Naive thymus-derived CD4-positive, alpha-beta T cell (primary cell): Measurements from ENCODE around the gene AFG3L2. TPM values are rescaled to one million over a fixed set of nuclear protein-coding genes. Genes with fewer than 3 reads are reported as not detected.

Experiments
- ATAC-seq: fragments of 150-1000 bp; cut with Tn5 transposase; 2 replicates; pipeline ENCODE4 v1.10.0; 2021; ENCODE audit warnings: mild to moderate bottlenecking, moderate library complexity
- CTCF ChIA-PET: fragments of 350-600 bp; sonication (Branson Sonifier 250); formaldehyde crosslinking; loops from one replicate; lab custom pipeline; 2021; ENCODE audit warnings: antibody characterized with exemption; lab: Charles Lee
- POLR2A ChIA-PET: fragments of 350-600 bp; sonication (Branson Sonifier 250); formaldehyde crosslinking; loops from one replicate; lab custom pipeline; 2021; ENCODE audit warnings: antibody characterized with exemption, inconsistent platforms; lab: Charles Lee
- DNase-seq, 9 donors: peaks; one replicate each; pipeline versions ENCODE4 v3.0.0 to v3.0.0-alpha.2; 2020 to 2022; ENCODE audit warnings: mixed read lengths in 1 of 9
- H3K27ac ChIP-seq: one replicate; pipeline ENCODE4 v1.7.0; 2013; ENCODE audit warnings: mild to moderate bottlenecking, low read depth, low read length, moderate library complexity
- H3K27me3 ChIP-seq, 2 donors: one replicate each; pipeline ENCODE4 v1.7.0; 2013; ENCODE audit warnings: low read length in 2 of 2, mild to moderate bottlenecking in 2 of 2, moderate library complexity in 2 of 2; ENCODE audit not compliant: control insufficient read depth in 2 of 2, insufficient read depth in 2 of 2
- H3K36me3 ChIP-seq, 3 experiments: 1 replicate in 2 of 3; 2 replicates in 1 of 3; pipeline ENCODE4 v1.7.0; 2013; ENCODE audit warnings: low read length in 3 of 3, mild to moderate bottlenecking in 3 of 3, moderate library complexity in 1 of 3; ENCODE audit not compliant: insufficient read depth in 3 of 3, control insufficient read depth in 2 of 3
- H3K4me1 ChIP-seq, 2 donors: one replicate each; pipeline ENCODE4 v1.7.0; 2013; ENCODE audit warnings: low read length in 2 of 2, mild to moderate bottlenecking in 2 of 2, moderate library complexity in 1 of 2; ENCODE audit not compliant: control insufficient read depth in 2 of 2, insufficient read depth in 2 of 2
- H3K4me3 ChIP-seq: 2 replicates; pipeline ENCODE4 v1.7.0; 2013; ENCODE audit warnings: mild to moderate bottlenecking, low read length
- H3K9me3 ChIP-seq, 3 experiments: 1 replicate in 2 of 3; 2 replicates in 1 of 3; pipeline ENCODE4 v1.7.0; 2013; ENCODE audit warnings: low read length in 3 of 3; ENCODE audit not compliant: control insufficient read depth in 2 of 3
- H3K27ac Mint-ChIP-seq, 9 donors: one replicate each; pipeline ENCODE4 v1.8.0; 2020 to 2022; ENCODE audit warnings: mixed read lengths in 9 of 9, mild to moderate bottlenecking in 8 of 9, moderate library complexity in 5 of 9, inconsistent platforms in 2 of 9
- H3K27me3 Mint-ChIP-seq, 5 donors: one replicate each; pipeline ENCODE4 v1.8.0; 2021 to 2022; ENCODE audit warnings: mixed read lengths in 5 of 5, mild to moderate bottlenecking in 1 of 5
- H3K36me3 Mint-ChIP-seq, 5 donors: one replicate each; pipeline ENCODE4 v1.8.0; 2020 to 2022; ENCODE audit warnings: mixed read lengths in 5 of 5, mild to moderate bottlenecking in 3 of 5, inconsistent platforms in 1 of 5
- H3K4me1 Mint-ChIP-seq, 7 donors: one replicate each; pipeline ENCODE4 v1.8.0; 2020 to 2022; ENCODE audit warnings: mixed read lengths in 7 of 7, mild to moderate bottlenecking in 3 of 7, inconsistent platforms in 1 of 7
- H3K4me3 Mint-ChIP-seq, 10 donors: one replicate each; pipeline ENCODE4 v1.8.0; 2020 to 2022; ENCODE audit warnings: mild to moderate bottlenecking in 10 of 10, mixed read lengths in 10 of 10, moderate library complexity in 6 of 10, inconsistent platforms in 2 of 10
- H3K9me3 Mint-ChIP-seq, 11 donors: one replicate each; pipeline ENCODE4 v1.8.0; 2020 to 2022; ENCODE audit warnings: mixed read lengths in 11 of 11, mild to moderate bottlenecking in 4 of 11, inconsistent platforms in 1 of 11, moderate library complexity in 1 of 11
- intact Hi-C, 2 donors: fragments of 100-400 bp; cut with micrococcal nuclease; formaldehyde crosslinking; loops; one replicate each; pipeline ENCODE4 v1.15.1; 2023
- polyA plus RNA-seq, 2 donors: library from polyadenylated mRNA; unstranded; fragments of 300-500 nt; fragmentation: Illumina TruSeq; gene quantifications; one replicate each; pipeline ENCODE4 v1.2.3, GENCODE V29; 2021
- total RNA-seq, 6 experiments: library from RNA in 5 of 6; stranded (reverse) in 5 of 6; gene quantifications; 1 replicate in 5 of 6; 2 replicates in 1 of 6; pipeline ENCODE4 v1.2.3 and lab custom pipeline; 2021 to 2026

The AFG3L2 gene
- total and polyA plus RNA-seq, 7 experiments from 2014 or later: 26.3 to 42.3 (median 32.0) TPM

- no peak within 1 kb of the TSS for H3K27ac ChIP-seq
- Mint-ChIP-seq H3K27me3 (peaks cover 35 to 59% (median 53%) of the 10 kb centered on the region in 5 donors), H3K36me3 (peaks cover 0 to 19% (median 0%) of the 10 kb centered on the region in 5 donors), H3K9me3 (peaks cover 0 to 27% (median 7%) of the 10 kb centered on the region in 11 donors), H3K4me1 (peaks cover 4 to 17% (median 12%) of the 10 kb centered on the region in 7 donors), H3K27ac (peak within 1 kb of the TSS in 1 of 9 donors; percentile 74), H3K4me3 (peak within 1 kb of the TSS; percentile 49 to 87 (median 68))
- DNase-seq (peak in 1 of 9 donors; percentile 78), ATAC-seq (peak; percentile 62)
- peaks cover 0 to 4% of the 10 kb centered on the region in 2 donors for H3K27me3 ChIP-seq
- intact Hi-C loops: loop anchor here in 1 of 2 donors (2.0 kb wide), 1 partner anchor 69 kb away; the partner anchor contains the start of gene AFG3L2
- H3K9me3 ChIP-seq: no peaks in the 10 kb centered on the region
- H3K4me3 ChIP-seq: no peak within 1 kb of the TSS
- H3K36me3 ChIP-seq: no peaks in the 10 kb centered on the region
- peaks cover 0 to 4% of the 10 kb centered on the region in 2 donors for H3K4me1 ChIP-seq
- POLR2A ChIA-PET: no interaction called here
- CTCF ChIA-PET: interaction anchor here (0.6 kb wide), 1 partner anchor 603 kb away, joined by 3 read pairs; no protein-coding TSS in a partner anchor
Measured at GRCh38 chr18:12307701-12308385, 69.2 kb downstream of the AFG3L2 start, which contains the start of gene TUBB6. TUBB6 (plus strand) TSS chr18:12308241; CDS start chr18:12308293, 52 bp downstream.

DNA sequence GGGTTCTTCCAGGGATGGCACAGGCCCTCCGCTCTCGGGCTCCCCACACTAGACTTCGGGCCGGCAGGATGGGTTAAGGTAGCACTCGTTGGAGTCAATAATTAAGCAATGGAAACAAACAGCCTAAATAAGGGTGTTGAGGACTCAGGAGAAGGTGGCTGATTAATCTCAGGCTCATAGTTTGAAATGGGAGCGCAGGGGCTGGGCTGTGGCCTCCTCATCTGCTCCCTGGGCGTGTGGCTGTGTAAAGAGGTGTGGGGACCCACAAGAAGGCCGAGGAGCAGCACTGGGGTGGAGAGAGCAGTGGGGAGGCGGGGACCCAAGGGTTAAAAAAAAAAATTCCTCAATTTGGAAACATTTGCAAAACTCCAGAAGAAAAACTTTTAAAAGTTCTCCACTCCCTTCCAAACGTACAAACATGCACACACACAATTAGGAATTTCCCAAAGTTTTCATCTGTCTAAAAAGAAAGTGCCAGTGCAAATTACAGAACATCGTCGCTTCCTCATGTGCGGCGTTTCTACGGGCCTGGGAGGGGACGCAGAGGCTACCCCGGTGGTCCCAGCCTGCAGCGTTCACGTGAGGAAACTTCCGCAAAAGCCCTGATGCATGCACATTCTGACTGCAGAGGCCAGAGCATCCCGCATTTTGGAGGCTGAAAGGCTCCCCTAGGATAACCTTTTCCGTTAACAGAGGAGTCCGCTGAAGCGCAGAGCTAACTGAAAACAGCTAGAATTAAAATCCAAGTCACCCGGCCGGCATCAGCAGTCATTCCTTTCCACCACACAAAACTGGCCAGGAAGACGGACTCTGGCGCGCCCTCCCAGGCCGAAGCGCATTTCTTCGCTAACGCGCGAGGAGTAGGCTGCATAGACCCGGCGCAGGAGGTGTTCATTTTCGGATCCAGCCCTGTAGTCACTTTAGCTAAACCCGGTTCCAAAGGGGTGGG, 70.0 kb downstream of the AFG3L2 start:
- ChIA-PET CTCF (interaction anchor here (0.6 kb wide), 1 partner anchor 604 kb away, joined by 3 read pairs; no protein-coding TSS in a partner anchor), POLR2A (no interaction called here)
- Histone ChIP-seq H3K27ac (no peak overlapping the region), H3K9me3 (no peaks in the 10 kb centered on the region), H3K4me1 (peaks cover 0 to 4% of the 10 kb centered on the region in 2 donors), H3K36me3 (no peaks in the 10 kb centered on the region), H3K4me3 (no peak overlapping the region), H3K27me3 (peaks cover 0 to 4% of the 10 kb centered on the region in 2 donors)
- Mint-ChIP-seq H3K27ac (peak overlapping the region in 1 of 9 donors; percentile 74), H3K4me1 (peaks cover 4 to 17% (median 12%) of the 10 kb centered on the region in 7 donors), H3K27me3 (peaks cover 35 to 59% (median 53%) of the 10 kb centered on the region in 5 donors), H3K9me3 (peaks cover 0 to 21% (median 6%) of the 10 kb centered on the region in 11 donors), H3K4me3 (peak overlapping the region; percentile 49 to 87 (median 68)), H3K36me3 (peaks cover 0 to 17% (median 0%) of the 10 kb centered on the region in 5 donors)
- no peak for DNase-seq
- intact Hi-C loops: no loop called here
- no peak for ATAC-seq

DNA sequence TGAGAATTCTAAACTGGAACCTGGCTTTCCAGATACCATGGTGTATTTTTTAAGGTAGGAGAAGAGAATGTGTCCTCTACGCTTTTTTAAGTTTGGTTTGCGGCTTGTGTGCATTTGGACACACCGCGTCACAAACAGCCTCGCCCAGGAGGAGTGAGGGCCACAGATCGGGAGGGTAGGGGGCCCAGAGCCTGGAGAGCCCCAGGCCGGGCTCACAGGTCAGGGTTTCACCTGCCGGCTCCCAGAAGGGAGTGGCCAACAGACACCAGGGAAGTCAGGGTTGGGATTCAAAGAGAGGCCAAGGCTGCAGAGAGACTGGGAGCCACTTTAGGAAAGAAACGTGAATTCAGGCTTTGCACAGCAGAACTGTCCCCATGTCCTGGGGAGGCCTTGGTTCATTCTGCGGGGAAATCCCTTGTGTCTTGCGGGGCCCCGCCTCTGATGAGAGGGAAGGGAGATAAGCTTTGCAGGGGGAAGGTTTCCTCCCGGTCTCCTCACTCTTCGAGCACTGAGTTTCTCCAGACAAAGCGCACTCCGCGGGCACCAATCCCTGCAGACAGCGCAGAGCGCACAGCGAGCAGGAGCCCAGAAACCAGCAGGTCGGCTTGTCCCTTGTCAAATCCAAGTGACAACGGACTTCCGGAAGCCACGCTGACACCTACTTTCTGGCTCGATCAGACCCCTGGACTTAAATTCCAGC, 70.9 kb downstream of the AFG3L2 start:
- H3K4me3 Mint-ChIP-seq: peak overlapping the region in 4 of 10 donors; percentile 36 to 82 (median 60)
- ATAC-seq: no peak
- H3K36me3 Mint-ChIP-seq: peaks cover 0 to 10% (median 0%) of the 10 kb centered on the region in 5 donors
- H3K4me1 ChIP-seq: peaks cover 0 to 4% of the 10 kb centered on the region in 2 donors
- H3K27ac Mint-ChIP-seq: no peak overlapping the region
- peaks cover 0 to 4% of the 10 kb centered on the region in 2 donors for H3K27me3 ChIP-seq
- no peaks in the 10 kb centered on the region for H3K9me3 ChIP-seq
- H3K27ac ChIP-seq: no peak overlapping the region
- no peak overlapping the region for H3K4me3 ChIP-seq
- no peaks in the 10 kb centered on the region for H3K36me3 ChIP-seq
- peaks cover 0 to 13% (median 2%) of the 10 kb centered on the region in 11 donors for H3K9me3 Mint-ChIP-seq
- no peak for DNase-seq
- CTCF ChIA-PET: no interaction called here
- peaks cover 4 to 17% (median 12%) of the 10 kb centered on the region in 7 donors for H3K4me1 Mint-ChIP-seq
- peaks cover 35 to 50% (median 47%) of the 10 kb centered on the region in 5 donors for H3K27me3 Mint-ChIP-seq
- POLR2A ChIA-PET: no interaction called here
- intact Hi-C loops: no loop called here

- H3K4me1 ChIP-seq: peaks cover 0 to 4% of the 10 kb centered on the region in 2 donors
- ChIA-PET CTCF (no interaction called here), POLR2A (no interaction called here)
- H3K36me3 Mint-ChIP-seq: peaks cover 0 to 5% (median 0%) of the 10 kb centered on the region in 5 donors
- H3K27ac Mint-ChIP-seq: no peak overlapping the region
- no peak for DNase-seq
- H3K27me3 Mint-ChIP-seq: peaks cover 38 to 49% (median 43%) of the 10 kb centered on the region in 5 donors
- H3K27me3 ChIP-seq: peaks cover 0 to 4% of the 10 kb centered on the region in 2 donors
- no peak for ATAC-seq
- H3K4me1 Mint-ChIP-seq: peaks cover 4 to 17% (median 12%) of the 10 kb centered on the region in 7 donors
- no peak overlapping the region for H3K27ac ChIP-seq
- H3K9me3 Mint-ChIP-seq: peaks cover 0 to 6% (median 3%) of the 10 kb centered on the region in 11 donors
- no peaks in the 10 kb centered on the region for H3K36me3 ChIP-seq
- H3K4me3 ChIP-seq: no peak overlapping the region
- intact Hi-C loops: no loop called here
- H3K9me3 ChIP-seq: no peaks in the 10 kb centered on the region
- peak overlapping the region in 1 of 10 donors; percentile 42 for H3K4me3 Mint-ChIP-seq
Measured at GRCh38 chr18:12305211-12305610, 71.8 kb downstream of the AFG3L2 start.

GRCh38 chr18:12304351-12305210, 72.4 kb downstream of the AFG3L2 start:
- Mint-ChIP-seq H3K36me3 (peaks cover 0 to 4% (median 0%) of the 10 kb centered on the region in 5 donors), H3K27ac (no peak overlapping the region), H3K9me3 (peaks cover 0 to 3% (median 1%) of the 10 kb centered on the region in 11 donors), H3K4me1 (peaks cover 4 to 15% (median 12%) of the 10 kb centered on the region in 7 donors), H3K4me3 (peak overlapping the region in 1 of 10 donors; percentile 42), H3K27me3 (peaks cover 36 to 45% (median 40%) of the 10 kb centered on the region in 5 donors)
- intact Hi-C loops: no loop called here
- Histone ChIP-seq H3K27ac (no peak overlapping the region), H3K27me3 (peaks cover 0 to 1% of the 10 kb centered on the region in 2 donors), H3K9me3 (no peaks in the 10 kb centered on the region), H3K4me3 (no peak overlapping the region), H3K4me1 (peaks cover 0 to 4% of the 10 kb centered on the region in 2 donors), H3K36me3 (no peaks in the 10 kb centered on the region)
- DNase-seq (no peak), ATAC-seq (no peak)
- ChIA-PET POLR2A (no interaction called here), CTCF (no interaction called here)
